Spinal cord (tissue), 10 donors: Measurements from ENCODE around the gene THRAP3. TPM values are rescaled to one million over a fixed set of nuclear protein-coding genes. Genes with fewer than 3 reads are reported as not detected.

Experiments used
- DNase-seq, 6 donors: peaks; one replicate each; pipeline versions ENCODE4 v3.0.0 to v3.0.0-alpha.2; 2013 to 2015; ENCODE audit warnings: low spot score in 6 of 6, low read depth in 4 of 6
- H3K27ac ChIP-seq: one replicate; pipeline ENCODE4 v1.5.1; 2013; ENCODE audit warnings: low read depth, low read length, control low read depth
- H3K27me3 ChIP-seq: one replicate; pipeline ENCODE4 v1.6.1; 2013; ENCODE audit warnings: low read length; ENCODE audit not compliant: control insufficient read depth, insufficient read depth
- H3K36me3 ChIP-seq: one replicate; pipeline ENCODE4 v1.6.1; 2013; ENCODE audit warnings: low read length; ENCODE audit not compliant: control insufficient read depth, insufficient read depth
- H3K4me1 ChIP-seq: one replicate; pipeline ENCODE4 v1.6.1; 2013; ENCODE audit warnings: low read length; ENCODE audit not compliant: control insufficient read depth, insufficient read depth
- H3K4me3 ChIP-seq: one replicate; pipeline ENCODE4 v1.5.1; 2013; ENCODE audit warnings: low read depth, low read length, control low read depth
- H3K9me3 ChIP-seq: one replicate; pipeline ENCODE4 v1.6.1; 2013; ENCODE audit warnings: low read length; ENCODE audit not compliant: control insufficient read depth, insufficient read depth
- WGBS: methylation state at CpG from one replicate; pipeline ENCODE4 v1.1.5; 2013; ENCODE audit warnings: missing lambda C conversion rate; ENCODE audit not compliant: insufficient coverage; 5-methylcytosine and 5-hydroxymethylcytosine counted together
- polyA plus RNA-seq, 2 donors: library from polyadenylated mRNA; unstranded; fragments of 120-200 nt; gene quantifications; one replicate each; pipeline ENCODE4 v1.2.1, GENCODE V29; 2013; ENCODE audit not compliant: insufficient read length in 2 of 2
- total RNA-seq, 2 donors: library from RNA; depleted of rRNA in 1 of 2; stranded (reverse); fragments of 120-200 nt in 1 of 2; fragments of >200 nt in 1 of 2; gene quantifications; one replicate each; pipeline versions ENCODE4 v1.2.3 to v1.2.4, GENCODE V29; 2013 to 2014
- donor health status: healthy.

THRAP3 gene
- total and polyA plus RNA-seq, 4 donors: 69.1 to 88.5 (median 77.9) TPM

- Histone ChIP-seq H3K4me1 (peaks cover 21% of the 10 kb centered on the region), H3K27me3 (peaks cover 6% of the 10 kb centered on the region), H3K9me3 (no peaks in the 10 kb centered on the region), H3K36me3 (peaks cover 6% of the 10 kb centered on the region), H3K4me3 (no peak overlapping the region), H3K27ac (no peak overlapping the region)
- peak in 2 of 6 donors; percentile 16 to 36 for DNase-seq
- 33% methylated on average over 6 of the region's 6 CpGs for WGBS
Observed at GRCh38 chr1:36328713-36329112, 104.5 kb downstream of the THRAP3 start.

GRCh38 chr1:36329817-36330216, 105.6 kb downstream of the THRAP3 start:
- WGBS: 86% methylated on average over 9 of the region's 9 CpGs
- no peak overlapping the region for H3K27ac ChIP-seq
- no peaks in the 10 kb centered on the region for H3K27me3 ChIP-seq
- H3K36me3 ChIP-seq: peaks cover 3% of the 10 kb centered on the region
- DNase-seq: no peak
- H3K9me3 ChIP-seq: no peaks in the 10 kb centered on the region
- H3K4me3 ChIP-seq: no peak overlapping the region
- H3K4me1 ChIP-seq: peaks cover 12% of the 10 kb centered on the region

GRCh38 chr1:36330940-36331339, 106.7 kb downstream of the THRAP3 start:
- no peak for DNase-seq
- no peak overlapping the region for H3K27ac ChIP-seq
- H3K9me3 ChIP-seq: no peaks in the 10 kb centered on the region
- H3K36me3 ChIP-seq: peaks cover 3% of the 10 kb centered on the region
- H3K4me3 ChIP-seq: no peak overlapping the region
- H3K4me1 ChIP-seq: peaks cover 8% of the 10 kb centered on the region
- WGBS: 94% methylated on average over 15 of the region's 15 CpGs
- H3K27me3 ChIP-seq: no peaks in the 10 kb centered on the region

- H3K4me1 ChIP-seq: peaks cover 21% of the 10 kb centered on the region
Observed at GRCh38 chr1:36337830-36338229, 113.6 kb downstream of the THRAP3 start.

GRCh38 chr1:36339215-36339614, 115.0 kb downstream of the THRAP3 start:
- peaks cover 21% of the 10 kb centered on the region for H3K4me1 ChIP-seq
- H3K36me3 ChIP-seq: peaks cover 57% of the 10 kb centered on the region
- no peak overlapping the region for H3K4me3 ChIP-seq
- WGBS: 81% methylated on average over 6 of the region's 7 CpGs
- H3K27ac ChIP-seq: no peak overlapping the region
- no peaks in the 10 kb centered on the region for H3K27me3 ChIP-seq
- H3K9me3 ChIP-seq: no peaks in the 10 kb centered on the region
- no peak for DNase-seq

More at GRCh38 chr1:36337830-36338229, 113.6 kb downstream of the THRAP3 start:
- no peak overlapping the region for H3K4me3 ChIP-seq
- no peak overlapping the region for H3K27ac ChIP-seq
- WGBS: 87% methylated on average over 4 of the region's 6 CpGs
- H3K36me3 ChIP-seq: peaks cover 43% of the 10 kb centered on the region
- H3K9me3 ChIP-seq: no peaks in the 10 kb centered on the region
- no peak for DNase-seq
- H3K27me3 ChIP-seq: no peaks in the 10 kb centered on the region

GRCh38 chr1:36339615-36340014, 115.4 kb downstream of the THRAP3 start:
- no peaks in the 10 kb centered on the region for H3K27me3 ChIP-seq
- no peak overlapping the region for H3K4me3 ChIP-seq
- peaks cover 21% of the 10 kb centered on the region for H3K4me1 ChIP-seq
- H3K9me3 ChIP-seq: no peaks in the 10 kb centered on the region
- 80% methylated on average over 7 of the region's 9 CpGs for WGBS
- no peak overlapping the region for H3K27ac ChIP-seq
- no peak for DNase-seq
- H3K36me3 ChIP-seq: peaks cover 61% of the 10 kb centered on the region

GRCh38 chr1:36341626-36342320, 117.5 kb downstream of the THRAP3 start:
- Histone ChIP-seq H3K9me3 (no peaks in the 10 kb centered on the region), H3K4me3 (no peak overlapping the region), H3K4me1 (peaks cover 21% of the 10 kb centered on the region), H3K36me3 (peaks cover 79% of the 10 kb centered on the region), H3K27ac (no peak overlapping the region), H3K27me3 (no peaks in the 10 kb centered on the region)
- no peak for DNase-seq
- 94% methylated on average over 34 of the region's 34 CpGs for WGBS

GRCh38 chr1:36342426-36343185, 118.4 kb downstream of the THRAP3 start:
- Histone ChIP-seq H3K4me3 (no peak overlapping the region), H3K9me3 (no peaks in the 10 kb centered on the region), H3K36me3 (peaks cover 87% of the 10 kb centered on the region), H3K4me1 (peaks cover 21% of the 10 kb centered on the region), H3K27me3 (no peaks in the 10 kb centered on the region), H3K27ac (no peak overlapping the region)
- 91% methylated on average over 8 of the region's 10 CpGs for WGBS
- DNase-seq: peak in 1 of 6 donors; percentile 27

- 95% methylated on average over 22 of the region's 24 CpGs for WGBS
- Histone ChIP-seq H3K27ac (no peak overlapping the region), H3K27me3 (no peaks in the 10 kb centered on the region)
Observed at GRCh38 chr1:36343651-36344394, 119.6 kb downstream of the THRAP3 start.

More at GRCh38 chr1:36343651-36344394, 119.6 kb downstream of the THRAP3 start:
- Histone ChIP-seq H3K4me1 (peaks cover 14% of the 10 kb centered on the region), H3K4me3 (no peak overlapping the region), H3K9me3 (no peaks in the 10 kb centered on the region), H3K36me3 (peaks cover 95% of the 10 kb centered on the region)
- no peak for DNase-seq
